Metanephros (tissue), 1 donor: ENCODE measurements around the gene NDUFA13. TPM values are rescaled to one million over a fixed set of nuclear protein-coding genes. Genes with fewer than 3 reads are reported as not detected.

Experiments
- total RNA-seq: library from RNA; depleted of rRNA; stranded (reverse); fragments of >200 nt; gene quantifications from one replicate; pipeline ENCODE4 v1.2.3, GENCODE V29; 2014

Gene NDUFA13
- total RNA-seq, result 100 TPM

GRCh38 chr19:19515642-19516519 is at the start of gene NDUFA13:
NDUFA13 (plus strand) TSS chr19:19516225; CDS start chr19:19516239, 14 bp downstream.

GRCh38 chr19:19514881-19515641 is 964 bp upstream of the NDUFA13 start, which contains the start of gene TSSK6:
TSSK6 (minus strand) TSS chr19:19515548; CDS start chr19:19515427, 121 bp downstream.

GRCh38 chr19:19528721-19529490 is 12.9 kb downstream of the NDUFA13 start, which contains the start of gene YJEFN3:
YJEFN3 (plus strand) TSS chr19:19528911; CDS start chr19:19528933, 22 bp downstream.

GRCh38 chr19:19538061-19538784 is 22.2 kb downstream of the NDUFA13 start, which contains the start of gene CILP2:
CILP2 (plus strand) TSS chr19:19538265; CDS start chr19:19538350, 85 bp downstream.

Other genes starting within 250 kb of the NDUFA13 start
- gene TM6SF2, start 242.9 kb upstream of the NDUFA13 start, total RNA-seq, result 2.3 TPM
- 47.1 TPM for gene SUGP1, start 195.7 kb upstream of the NDUFA13 start, total RNA-seq
- gene MAU2, start 195.4 kb upstream of the NDUFA13 start, total RNA-seq, result 83.8 TPM
- 36.4 TPM for gene GATAD2A, start 110.5 kb upstream of the NDUFA13 start, total RNA-seq
- 3.5 TPM for gene TSSK6, start 677 bp upstream of the NDUFA13 start, total RNA-seq
- 2.7 TPM for gene YJEFN3, start 12.7 kb downstream of the NDUFA13 start, total RNA-seq
- gene CILP2, start 22.0 kb downstream of the NDUFA13 start, total RNA-seq, result 1.1 TPM
- 5.3 TPM for gene PBX4, start 102.5 kb downstream of the NDUFA13 start, total RNA-seq
- gene LPAR2, start 112.0 kb downstream of the NDUFA13 start, total RNA-seq, result 16.2 TPM
- gene GMIP, start 127.4 kb downstream of the NDUFA13 start, total RNA-seq, result 12.0 TPM
- gene ATP13A1, start 147.5 kb downstream of the NDUFA13 start, total RNA-seq, result 47.4 TPM
- gene ZNF101, start 152.6 kb downstream of the NDUFA13 start, total RNA-seq, result 9.5 TPM
- gene ZNF14, start 216.9 kb downstream of the NDUFA13 start, total RNA-seq, result 14.6 TPM